HK-2 (cell line): ENCODE data around the gene PRR5.
A peak's percentile ranks its signal among the peaks of the same experiment; 100 is the strongest.
"Not testable (repeated sequence)": the region's sequence is repeated elsewhere in the genome, so short reads cannot be mapped to it uniquely, and the experiment has no call there.

Experiments used
- DNase-seq: peaks from one replicate; pipeline ENCODE4 v3.0.0-alpha.2; 2018; ENCODE audit not compliant: unreplicated experiment

PRR5 gene

DNA sequence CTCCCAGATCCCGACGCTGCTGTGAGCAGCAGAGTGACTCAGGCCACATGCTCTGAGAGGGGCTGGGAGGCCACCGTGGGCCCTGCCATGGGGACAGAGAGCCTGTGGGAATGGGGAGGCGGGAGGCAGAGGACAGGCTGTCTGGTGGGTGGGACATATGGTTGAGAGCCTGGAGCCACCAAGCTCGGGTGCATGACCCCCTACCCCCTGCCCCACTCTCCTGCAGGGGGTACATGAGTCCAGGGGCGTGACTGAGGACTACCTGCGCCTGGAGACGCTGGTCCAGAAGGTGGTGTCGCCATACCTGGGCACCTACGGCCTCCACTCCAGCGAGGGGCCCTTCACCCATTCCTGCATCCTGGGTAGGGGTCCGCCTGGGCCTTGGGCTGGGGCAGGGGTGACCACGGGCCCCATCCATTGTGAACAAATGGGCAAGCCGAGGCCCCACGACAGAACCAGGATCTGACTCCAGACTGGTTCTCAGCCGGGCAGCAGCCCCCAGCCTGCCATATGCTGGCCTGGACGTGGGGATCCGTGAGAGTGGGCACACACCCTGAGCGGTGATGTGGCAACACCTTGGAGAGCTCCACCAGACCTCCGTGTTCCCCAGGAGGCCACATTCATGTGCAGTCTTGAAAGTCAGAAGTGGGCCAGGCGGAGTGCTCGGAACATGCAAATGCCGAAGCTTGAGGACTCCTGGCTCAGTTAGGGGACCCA lies 33.0 kb downstream of the PRR5 start:
- DNase-seq = no peak

DNA sequence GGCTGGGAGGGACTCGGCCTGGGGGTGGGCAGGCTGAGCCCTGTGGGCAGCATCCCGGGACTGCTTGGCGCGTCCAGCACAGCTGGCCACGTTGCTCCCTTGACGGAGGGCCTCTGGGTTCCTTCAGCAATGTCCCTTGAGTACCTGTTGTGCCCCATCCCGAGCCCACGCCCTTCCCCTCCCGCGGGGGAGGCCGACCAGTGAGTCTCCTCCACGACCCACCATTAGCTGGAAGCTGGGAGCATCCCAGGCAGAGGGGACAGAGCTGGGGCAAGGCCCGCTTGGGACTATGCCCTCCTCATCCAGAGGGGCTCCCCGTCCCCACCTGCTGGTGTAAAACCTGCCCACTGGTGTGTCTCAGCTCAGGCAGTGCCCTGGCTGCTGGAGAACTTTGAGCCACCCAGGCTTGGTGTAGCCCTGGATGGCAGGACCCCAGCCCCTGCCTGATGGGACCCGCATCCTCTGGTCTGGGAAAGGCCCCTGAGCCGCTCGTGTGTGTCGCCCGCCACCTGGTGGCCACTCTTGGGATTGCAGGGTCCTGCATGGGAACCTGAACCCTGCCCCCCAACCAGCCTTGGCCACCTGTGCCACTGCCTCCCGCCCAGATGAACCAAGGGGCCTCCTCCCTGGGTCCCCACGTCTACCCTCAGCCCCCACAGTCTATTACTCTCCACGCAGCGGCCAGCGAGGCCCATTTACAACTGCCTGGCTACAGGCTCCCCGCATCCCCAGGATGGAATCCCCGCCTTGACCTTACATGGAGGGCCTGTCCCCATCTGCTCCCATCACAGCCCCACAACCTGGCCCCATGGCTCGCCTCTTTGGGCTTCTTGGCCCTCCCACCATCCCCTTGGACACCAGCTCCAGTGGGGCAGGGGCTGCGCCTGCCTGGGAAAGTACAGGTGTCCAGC lies 33.8 kb downstream of the PRR5 start:
- DNase-seq = peak; percentile 84

DNA sequence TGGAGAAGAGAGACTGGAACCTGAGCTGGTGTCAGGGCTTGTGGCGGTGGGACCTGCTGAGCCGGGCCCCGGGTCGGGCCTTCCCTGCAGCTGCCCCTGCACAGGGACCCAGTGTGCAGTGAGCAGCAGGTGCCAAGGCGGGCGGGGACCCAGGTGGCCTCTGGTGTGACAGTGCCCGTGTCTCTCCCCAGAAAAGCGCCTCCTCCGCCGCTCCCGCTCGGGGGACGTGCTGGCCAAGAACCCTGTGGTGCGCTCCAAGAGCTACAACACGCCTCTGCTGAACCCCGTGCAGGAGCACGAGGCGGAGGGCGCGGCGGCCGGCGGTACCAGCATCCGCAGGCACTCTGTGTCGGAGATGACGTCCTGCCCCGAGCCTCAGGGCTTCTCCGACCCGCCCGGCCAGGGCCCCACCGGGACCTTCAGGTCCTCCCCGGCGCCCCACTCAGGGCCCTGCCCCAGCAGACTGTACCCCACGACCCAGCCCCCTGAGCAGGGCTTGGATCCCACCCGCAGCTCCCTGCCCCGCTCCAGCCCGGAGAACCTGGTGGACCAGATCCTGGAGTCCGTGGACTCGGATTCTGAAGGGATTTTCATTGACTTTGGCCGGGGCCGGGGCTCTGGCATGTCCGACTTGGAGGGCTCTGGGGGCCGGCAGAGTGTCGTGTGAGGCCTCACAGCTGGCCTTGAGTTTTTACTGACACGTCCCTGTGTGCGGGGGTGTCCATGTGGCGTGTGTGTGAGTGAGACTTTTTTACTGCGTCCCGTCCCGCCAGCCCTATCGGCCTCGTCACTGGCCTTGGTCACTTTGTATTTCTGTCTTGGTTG lies 34.8 kb downstream of the PRR5 start:
- no peak for DNase-seq

DNA sequence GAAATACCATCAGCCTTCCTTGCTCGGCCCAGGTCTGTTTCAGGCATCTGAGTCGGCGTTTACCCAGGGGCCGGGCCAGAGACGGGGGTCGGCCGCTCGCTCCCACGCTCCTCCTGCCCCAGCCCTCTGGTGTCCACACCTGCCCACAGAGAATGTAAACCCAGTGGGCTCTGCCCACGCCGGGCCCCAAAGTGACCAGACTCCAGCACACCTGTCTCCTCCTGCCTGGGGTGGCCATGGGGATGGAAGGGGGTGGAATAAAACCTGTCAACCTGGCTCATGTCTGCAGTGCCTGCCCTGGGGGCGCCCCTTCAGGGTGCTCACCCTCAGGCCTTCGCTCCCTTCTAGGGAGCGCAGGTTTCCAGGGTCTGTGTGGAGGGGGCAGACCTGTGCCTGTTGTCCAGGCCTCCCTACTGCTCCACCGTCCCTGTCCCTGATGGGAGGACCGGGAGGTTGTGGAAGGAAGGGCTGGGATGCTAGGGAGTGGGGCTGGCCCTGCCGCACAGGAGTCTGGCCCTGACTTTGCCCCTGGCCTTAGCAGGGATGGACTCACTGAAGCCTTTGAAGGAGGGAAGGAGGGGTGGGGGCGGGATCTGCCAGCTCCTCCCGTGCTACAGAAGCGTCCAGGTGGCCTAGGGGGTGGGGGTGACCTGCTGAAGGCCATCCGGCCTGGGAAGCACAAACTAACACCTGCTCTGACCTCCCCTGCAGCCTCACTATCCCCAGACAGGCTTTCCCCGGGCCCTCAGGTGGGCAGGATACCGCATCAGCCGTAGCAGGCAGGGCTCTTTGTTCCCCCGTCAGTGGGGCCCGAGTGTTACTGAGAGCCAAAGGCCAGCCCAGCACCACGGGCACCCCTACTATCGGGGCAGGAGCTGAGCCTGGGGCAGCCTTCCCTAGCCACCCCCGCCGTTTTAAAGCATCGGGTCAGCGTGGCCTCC lies 35.7 kb downstream of the PRR5 start:
- no peak for DNase-seq

DNA sequence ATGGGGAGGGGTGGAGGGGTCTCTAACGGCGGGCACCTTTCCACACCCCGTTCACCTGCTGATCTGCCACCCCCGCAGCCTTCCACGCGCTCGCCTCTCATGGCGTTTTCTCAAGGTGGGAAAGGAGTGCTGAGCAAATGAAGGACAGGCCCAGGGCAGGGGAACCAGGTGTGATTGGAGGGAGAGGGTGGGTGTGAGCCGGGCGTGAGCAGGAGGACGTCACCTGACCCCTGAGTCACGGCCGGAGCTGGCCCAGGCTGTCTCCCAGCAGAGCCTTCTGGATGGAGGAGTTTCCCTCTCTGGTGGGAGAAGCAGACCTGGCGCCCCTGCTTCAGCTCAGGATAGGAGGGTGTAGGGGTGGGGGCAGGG lies 36.3 kb downstream of the PRR5 start:
- peak; percentile 65 for DNase-seq

DNA sequence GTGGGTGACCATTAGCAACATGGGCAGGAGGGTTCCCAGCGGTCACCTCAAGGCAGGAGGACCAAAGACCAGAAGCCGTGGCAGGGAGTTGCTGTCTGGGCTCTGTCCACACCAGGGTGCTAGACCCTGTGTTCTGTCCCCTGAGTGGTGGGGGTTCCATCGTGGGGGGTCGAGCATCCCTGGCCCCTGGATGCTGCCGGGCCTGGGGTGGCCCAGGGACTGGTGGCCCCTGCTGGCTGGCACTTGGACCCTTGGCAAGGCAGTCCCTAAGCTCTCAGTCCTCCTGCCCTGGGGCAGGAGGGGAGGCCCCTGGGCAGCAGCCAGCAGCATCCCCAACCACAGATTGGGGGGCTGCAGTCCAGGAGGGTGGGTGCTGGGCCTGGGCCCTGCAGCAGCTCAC lies 37.0 kb downstream of the PRR5 start:
- no peak for DNase-seq

DNA sequence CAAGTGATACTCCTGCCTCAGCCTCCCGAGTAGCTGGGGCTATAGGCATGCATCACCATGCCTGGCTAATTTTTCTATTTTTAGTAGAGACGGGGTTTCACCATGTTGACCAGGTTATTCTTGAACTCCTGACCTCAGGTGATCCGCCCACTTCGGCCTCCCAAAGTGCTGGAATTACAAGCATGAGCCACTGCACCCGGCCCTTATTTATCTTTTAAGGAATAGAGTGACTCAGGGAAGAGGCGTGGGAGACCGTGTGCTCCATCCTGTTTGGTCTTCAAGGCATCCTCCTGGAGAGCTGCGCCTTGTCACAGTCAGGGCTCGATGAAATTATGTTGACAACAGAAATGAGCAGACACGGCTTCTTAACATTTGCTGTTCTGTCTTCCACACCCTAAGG lies 37.7 kb downstream of the PRR5 start:
- peak; percentile 44 for DNase-seq

DNA sequence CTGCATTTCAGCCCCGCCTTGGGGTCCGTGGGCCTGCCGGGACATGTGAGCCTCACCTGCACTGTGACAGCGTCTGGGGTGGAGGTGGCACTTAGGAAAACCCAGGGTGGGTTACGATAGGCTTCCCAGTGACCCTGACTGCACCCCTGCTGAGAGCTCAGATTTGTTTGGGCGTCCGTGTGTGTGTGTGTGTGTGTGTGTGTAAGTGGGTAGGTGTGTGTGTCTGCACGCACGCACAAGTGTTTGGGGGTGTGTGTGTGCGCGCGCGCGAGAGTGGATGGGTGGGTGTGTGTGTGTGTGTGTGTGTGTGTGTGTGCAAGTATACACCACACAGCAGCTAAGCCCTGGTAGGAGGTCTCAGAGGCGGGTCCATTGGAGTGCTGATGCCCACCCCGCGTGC lies 38.3 kb downstream of the PRR5 start:
- DNase-seq = no peak

DNA sequence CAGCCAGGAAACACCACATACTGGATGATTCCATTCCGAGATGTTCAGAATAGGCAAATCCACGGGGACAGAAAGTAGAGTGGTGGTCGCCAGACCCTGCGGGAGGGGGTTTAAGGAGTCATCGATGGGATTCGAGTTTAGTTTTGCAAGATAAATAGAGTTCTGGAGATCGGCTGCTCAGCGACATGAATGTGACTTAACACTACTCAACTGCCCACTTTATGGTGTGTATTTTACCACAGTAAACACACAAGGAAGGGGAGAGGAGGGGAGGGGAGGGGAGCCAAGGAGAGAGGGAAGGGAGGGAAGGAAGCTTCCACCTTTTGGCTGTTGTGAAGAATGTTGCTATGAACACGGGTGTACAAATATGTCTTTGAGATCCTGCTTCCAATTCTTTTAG lies 39.9 kb downstream of the PRR5 start:
- DNase-seq = no peak

DNA sequence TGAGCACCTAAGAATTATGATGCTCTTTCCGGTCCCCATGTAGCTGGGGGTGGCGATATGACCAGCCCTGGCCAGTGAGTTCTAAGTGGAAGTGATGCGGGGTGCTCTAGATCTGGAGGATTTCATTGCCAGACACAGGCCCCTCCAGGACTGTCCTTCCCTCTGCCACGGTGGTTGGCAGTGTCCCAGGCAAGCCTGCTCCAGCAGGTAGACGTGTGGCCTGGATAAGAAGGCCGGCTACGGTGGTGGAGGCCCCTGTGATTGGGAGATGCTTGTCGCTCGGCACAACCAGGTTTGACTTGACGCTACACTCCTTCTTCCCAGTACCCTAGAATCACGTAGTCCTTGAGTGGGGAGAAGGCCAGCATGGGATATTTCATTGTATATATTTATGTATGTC lies 41.2 kb downstream of the PRR5 start:
- DNase-seq = no peak

DNA sequence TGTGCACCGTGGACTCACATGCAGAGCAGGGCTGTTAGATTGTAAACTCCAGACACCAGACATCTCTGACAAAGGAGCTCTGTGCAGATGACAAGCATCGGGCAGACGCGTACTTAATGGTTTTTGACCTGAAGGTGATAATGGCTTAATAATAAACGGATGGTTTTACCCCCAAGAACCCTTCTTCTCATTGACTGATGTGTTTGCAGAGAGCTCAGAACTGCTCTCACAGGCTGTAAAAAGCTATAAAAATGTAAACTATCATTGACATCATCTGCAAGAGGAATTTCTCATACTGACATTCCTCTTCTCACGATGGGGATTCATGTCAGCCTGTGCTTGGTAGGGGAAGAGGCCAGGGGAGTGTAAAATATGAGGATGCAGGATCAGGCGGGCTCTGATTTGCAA lies 41.8 kb downstream of the PRR5 start:
- no peak for DNase-seq

DNA sequence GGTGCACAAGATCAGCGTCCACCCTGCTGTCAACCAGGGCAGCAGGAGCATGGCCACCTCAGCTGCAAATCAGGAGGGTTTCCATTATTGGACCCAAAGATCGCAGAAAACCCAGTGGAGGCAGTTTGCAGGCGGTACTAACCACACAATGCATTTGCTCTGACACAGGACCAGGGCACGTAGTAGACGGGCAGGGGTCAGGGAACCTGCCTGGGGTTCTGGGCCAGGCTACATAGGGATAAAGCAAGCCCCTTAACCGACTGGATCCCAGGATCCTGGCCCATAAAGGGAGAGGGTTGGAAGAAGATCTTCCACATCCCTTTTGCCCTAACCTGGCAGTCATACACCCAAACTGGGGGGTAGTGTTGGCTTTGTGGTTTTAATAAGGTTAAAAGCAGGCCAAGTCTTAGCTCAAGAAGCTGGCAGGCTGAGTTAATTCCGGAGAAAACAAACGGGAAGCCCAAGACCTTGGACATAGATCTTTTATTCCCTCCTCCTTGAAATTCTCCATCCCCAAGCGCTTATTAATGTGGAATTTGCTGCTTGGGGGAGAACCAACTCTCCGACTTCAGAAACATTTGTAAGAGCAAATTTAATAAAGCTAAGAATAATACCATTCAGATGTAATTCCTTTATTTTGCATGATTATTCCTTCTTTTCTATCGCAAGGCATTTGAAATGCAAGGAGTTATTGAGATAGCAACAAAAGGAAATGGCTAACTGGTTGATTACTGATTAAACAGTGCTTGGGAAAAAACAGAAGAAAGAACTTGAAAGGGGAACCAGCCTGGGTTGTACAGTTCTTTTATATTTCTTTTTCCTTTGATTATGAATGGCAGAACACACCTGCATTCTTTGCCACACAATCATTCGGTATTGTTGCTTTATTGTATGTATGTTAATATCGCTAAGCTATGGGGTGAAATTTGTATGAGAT lies 44.1 kb downstream of the PRR5 start:
- DNase-seq = no peak

DNA sequence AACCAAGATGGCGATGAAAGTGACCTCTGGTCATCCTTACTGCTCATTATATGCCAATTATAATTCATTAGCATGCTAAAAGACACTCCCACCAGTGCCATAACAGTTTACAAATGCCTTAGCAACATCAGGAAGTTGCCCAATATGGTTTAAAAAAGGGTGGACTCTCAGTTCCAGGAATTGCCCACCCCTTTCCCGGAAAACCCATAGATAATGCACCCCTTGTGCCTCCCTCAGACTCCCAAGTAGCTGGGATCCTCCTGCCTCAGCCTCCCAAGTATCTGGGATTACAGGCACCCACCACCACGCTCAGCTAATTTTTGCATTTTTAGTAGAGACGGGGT lies 45.8 kb downstream of the PRR5 start:
- not testable (repeated sequence) for DNase-seq

DNA sequence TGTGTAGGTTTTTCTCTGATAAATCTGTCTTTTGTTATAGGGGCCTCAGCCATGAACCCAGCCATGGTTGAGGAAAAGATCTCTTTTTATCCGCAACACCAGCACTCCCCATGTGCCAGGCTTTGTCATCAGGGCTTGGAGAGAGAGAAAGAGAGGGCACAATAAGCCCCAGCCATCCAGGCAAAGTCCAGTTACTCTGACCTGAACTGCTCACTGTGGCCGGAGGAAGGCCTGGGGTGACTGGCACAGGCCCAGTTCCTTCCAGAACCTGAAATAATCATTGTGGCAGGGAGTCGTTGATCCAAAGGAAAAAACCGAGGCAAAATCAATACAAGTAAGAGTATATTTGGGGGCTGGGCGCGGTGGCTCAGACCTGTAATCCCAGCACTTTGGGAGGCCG lies 46.5 kb downstream of the PRR5 start:
- no peak for DNase-seq

DNA sequence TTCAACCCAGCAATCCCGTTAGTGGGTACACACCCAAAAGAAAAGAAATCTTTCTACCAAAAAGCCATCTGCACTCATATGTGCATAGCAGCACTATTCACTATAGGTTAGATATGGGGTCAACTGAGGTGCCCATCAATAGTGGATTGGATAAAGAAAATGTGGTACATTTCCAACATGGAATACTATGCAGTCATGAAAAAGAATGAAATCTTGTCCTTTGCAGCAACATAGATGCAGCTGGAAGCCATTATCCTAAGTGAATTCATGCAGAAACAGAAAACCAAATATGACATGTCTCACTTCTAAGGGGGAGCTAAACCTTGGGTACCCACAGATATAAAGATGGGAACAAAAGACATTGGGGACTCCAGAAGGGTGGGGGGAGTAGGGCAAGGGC lies 48.5 kb downstream of the PRR5 start:
- no peak for DNase-seq

DNA sequence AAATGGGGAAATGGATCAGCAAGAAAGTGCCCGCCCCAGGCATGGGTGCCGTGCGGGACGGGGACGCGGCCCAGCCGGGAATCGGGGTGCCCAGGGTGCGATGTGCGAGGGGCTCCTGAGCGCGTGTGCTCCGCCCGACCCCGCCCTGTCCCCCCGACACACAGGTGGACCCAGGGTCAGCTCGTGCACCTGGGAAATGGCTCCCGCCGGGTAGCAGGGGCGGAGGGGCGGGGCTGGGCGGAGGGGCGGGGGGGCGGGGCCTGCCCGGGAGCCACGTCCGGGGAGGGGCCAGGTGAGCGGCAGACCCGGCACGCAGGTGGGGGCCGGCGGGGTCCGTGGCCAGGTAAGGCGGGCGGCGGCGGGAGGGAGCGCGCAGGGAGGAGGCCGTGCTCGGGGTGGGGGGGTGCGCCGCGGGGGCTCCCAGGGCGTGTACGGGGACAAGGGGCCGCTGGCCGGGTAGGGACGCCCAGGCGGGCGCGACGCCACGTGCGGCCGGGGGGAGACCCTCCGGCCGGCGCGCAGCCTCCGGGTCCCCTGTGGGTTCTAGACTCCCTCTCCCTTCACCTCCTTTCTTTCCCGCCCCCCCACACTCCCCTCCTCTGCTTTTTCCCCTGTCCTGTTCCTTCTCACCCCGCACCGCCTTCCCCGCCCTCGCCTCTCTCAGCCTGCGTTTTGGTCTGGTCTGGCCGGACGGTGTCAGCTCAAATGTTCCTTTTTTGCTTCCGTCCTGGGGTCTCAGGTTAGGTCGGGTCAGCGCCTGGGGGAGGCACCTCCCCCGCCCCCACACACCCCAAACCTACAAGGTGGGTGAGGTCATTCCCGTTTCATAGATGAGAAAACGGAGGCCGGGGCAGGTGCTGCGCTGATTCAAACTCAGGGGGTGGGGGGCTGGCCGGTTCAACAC lies 50.5 kb downstream of the PRR5 start, which contains the start of gene ARHGAP8:
Gene ARHGAP8 (plus strand): TSS at position 291 of the 904 bp plus-strand sequence. CDS start 33,953 bp downstream, outside the sequence.
- no peak for DNase-seq

DNA sequence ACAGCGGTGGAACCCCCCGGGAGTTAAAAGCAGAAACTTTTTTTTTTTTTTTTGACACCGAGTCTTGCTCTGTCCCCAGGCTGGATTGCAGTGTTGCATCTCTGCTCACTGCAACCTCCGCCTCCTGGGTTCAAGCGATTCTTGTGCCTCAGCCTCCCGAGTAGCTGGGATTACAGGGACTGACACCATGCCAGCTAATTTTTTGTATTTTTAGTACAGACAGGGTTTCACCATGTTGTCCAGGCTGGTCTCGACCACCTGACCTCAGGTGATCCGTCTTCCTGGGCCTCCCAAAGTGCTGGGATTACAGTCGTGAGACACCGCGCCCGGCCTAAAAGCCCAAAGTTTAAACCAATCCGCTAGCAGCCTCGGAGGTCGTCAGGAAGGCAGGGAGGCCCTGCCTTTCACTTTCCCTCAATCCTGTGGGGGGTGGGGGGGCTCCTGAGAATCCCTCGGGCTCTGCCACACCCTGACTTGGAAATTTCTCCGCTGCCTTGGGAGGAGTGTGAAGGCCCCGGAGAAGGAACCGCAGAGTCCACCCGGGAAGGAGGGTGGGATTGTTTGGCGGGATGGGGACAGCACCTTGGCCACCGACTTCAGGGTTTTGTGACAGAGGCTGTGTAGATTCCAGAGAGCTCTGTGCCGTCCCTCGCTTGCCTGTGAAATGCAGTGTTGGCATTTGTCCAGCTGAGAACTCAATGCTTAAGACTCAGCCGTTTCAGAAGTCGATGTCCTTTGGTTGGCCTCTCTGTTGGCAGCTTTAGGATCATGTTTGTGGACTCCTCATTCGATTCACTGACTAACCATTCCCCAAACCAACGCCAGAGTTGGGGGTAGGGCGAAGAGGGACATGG lies 51.4 kb downstream of the PRR5 start:
- no peak for DNase-seq

DNA sequence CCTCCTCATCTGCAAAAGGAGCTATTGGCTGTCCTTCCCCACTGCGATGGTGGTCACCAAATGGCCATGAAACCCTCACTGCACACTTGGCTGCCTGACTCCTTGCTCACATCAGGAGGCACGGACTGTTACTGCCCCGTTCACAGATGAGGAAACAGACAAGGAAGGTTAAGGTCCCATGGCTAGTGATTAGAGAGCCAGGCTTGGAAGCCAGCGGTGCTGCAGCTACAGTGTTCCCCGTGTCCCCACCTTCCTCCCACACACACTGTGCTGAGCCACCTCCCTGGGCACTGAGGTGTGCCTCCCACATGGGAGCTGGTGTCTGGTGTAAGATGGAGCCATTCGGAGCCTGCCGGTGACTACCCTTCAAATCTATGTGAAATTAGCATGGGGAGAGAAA lies 53.0 kb downstream of the PRR5 start:
- DNase-seq = no peak
